A549 (cell line): Measurements from ENCODE around the gene ANKRD65.

Source experiments
- CEBPB ChIP-seq, 2 experiments: fragments of >200 bp in 1 of 2; sonication (Bioruptor Twin) in 1 of 2; formaldehyde crosslinking in 1 of 2; IDR thresholded peaks; 2 replicates each; pipeline ENCODE4 v1.6.1; 2012 to 2016
- CHD2 ChIP-seq: fragments of 150-350 bp; IDR thresholded peaks from 2 replicates; pipeline ENCODE4 v1.6.1; 2014; ENCODE audit warnings: low read length; ENCODE audit not compliant: partially characterized antibody
- HOXB13 ChIP-seq: fragments of 250-450 bp; sonication (Bioruptor Pico); IDR thresholded peaks from 2 replicates; pipeline ENCODE4 v1.5.0; 2020; ENCODE audit warnings: low read depth, mild to moderate bottlenecking, moderate library complexity
- POLR2A ChIP-seq: IDR thresholded peaks from 2 replicates; pipeline ENCODE4 v1.6.1; 2012; ENCODE audit warnings: mild to moderate bottlenecking, low read length
- TF ChIP-seq, protein P1 (sequence below): fragments of >200 bp; sonication (Bioruptor Twin); formaldehyde crosslinking; IDR thresholded peaks from 3 replicates; pipeline ENCODE4 v1.5.1; 2016
- TF ChIP-seq, protein P2 (sequence below): IDR thresholded peaks from 2 replicates; pipeline ENCODE4 v1.6.1; 2012
- TF ChIP-seq, protein P3 (sequence below): IDR thresholded peaks from 2 replicates; pipeline ENCODE4 v1.6.1; 2012; ENCODE audit warnings: low read depth, borderline replicate concordance

DNA sequence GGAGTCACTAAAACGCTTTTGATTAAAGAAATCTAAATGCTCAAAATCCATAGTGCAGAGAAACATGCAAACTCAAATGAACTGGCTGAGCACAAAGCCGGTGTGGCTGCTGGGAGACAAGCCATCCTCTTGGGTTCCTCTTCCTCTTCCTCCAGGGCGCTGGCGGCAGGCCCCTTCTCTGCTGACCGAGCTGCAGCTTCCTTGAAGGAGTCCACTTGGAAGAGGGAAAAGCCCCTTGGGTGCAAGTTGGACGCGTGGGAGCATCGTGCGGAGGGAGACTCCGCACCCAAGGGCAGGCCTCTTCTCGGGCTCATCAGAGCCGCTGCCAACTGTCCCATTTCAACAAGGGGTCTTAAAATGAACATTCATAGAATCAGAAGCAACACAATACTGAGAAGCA, 29.9 kb downstream of the ANKRD65 start:
- TF ChIP-seq HOXB13 (CRISPR knock-in tag) (no peak), CEBPB (IDR thresholded peaks at IDR 0.05) (no peak), POLR2A (no peak), CHD2 (no peak)
- TF ChIP-seq, protein P1, sequence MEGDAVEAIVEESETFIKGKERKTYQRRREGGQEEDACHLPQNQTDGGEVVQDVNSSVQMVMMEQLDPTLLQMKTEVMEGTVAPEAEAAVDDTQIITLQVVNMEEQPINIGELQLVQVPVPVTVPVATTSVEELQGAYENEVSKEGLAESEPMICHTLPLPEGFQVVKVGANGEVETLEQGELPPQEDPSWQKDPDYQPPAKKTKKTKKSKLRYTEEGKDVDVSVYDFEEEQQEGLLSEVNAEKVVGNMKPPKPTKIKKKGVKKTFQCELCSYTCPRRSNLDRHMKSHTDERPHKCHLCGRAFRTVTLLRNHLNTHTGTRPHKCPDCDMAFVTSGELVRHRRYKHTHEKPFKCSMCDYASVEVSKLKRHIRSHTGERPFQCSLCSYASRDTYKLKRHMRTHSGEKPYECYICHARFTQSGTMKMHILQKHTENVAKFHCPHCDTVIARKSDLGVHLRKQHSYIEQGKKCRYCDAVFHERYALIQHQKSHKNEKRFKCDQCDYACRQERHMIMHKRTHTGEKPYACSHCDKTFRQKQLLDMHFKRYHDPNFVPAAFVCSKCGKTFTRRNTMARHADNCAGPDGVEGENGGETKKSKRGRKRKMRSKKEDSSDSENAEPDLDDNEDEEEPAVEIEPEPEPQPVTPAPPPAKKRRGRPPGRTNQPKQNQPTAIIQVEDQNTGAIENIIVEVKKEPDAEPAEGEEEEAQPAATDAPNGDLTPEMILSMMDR, result no peak
- TF ChIP-seq, protein P2, sequence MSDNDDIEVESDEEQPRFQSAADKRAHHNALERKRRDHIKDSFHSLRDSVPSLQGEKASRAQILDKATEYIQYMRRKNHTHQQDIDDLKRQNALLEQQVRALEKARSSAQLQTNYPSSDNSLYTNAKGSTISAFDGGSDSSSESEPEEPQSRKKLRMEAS, result no peak
- TF ChIP-seq, protein P3, sequence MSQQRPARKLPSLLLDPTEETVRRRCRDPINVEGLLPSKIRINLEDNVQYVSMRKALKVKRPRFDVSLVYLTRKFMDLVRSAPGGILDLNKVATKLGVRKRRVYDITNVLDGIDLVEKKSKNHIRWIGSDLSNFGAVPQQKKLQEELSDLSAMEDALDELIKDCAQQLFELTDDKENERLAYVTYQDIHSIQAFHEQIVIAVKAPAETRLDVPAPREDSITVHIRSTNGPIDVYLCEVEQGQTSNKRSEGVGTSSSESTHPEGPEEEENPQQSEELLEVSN, result no peak
